Lower lobe of right lung (tissue), 2 donors: ENCODE measurements around the gene LRRC41. TPM values are rescaled to one million over a fixed set of nuclear protein-coding genes. Genes with fewer than 3 reads are reported as not detected.

Experiments
- ATAC-seq, 2 donors: fragments of 200-7000 bp; cut with Tn5 transposase; one replicate each; pipeline ENCODE4 v1.9.1; 2020 to 2022; ENCODE audit warnings: mild to moderate bottlenecking in 2 of 2, moderate library complexity in 2 of 2
- DNase-seq: peaks from one replicate; pipeline ENCODE4 v3.0.0-alpha.2; 2020
- H3K27ac ChIP-seq: fragments of 200-600 bp; one replicate; pipeline ENCODE4 v1.8.0; 2022
- H3K27me3 ChIP-seq: fragments of 200-600 bp; one replicate; pipeline ENCODE4 v1.8.0; 2022; ENCODE audit warnings: low read depth
- H3K36me3 ChIP-seq: fragments of 200-600 bp; one replicate; pipeline ENCODE4 v1.8.0; 2022; ENCODE audit warnings: mild to moderate bottlenecking
- H3K4me1 ChIP-seq: fragments of 200-600 bp; one replicate; pipeline ENCODE4 v1.8.0; 2022
- H3K4me3 ChIP-seq: fragments of 200-600 bp; one replicate; pipeline ENCODE4 v1.8.0; 2022; ENCODE audit warnings: mild to moderate bottlenecking
- H3K9me3 ChIP-seq: fragments of 200-600 bp; one replicate; pipeline ENCODE4 v1.8.0; 2022
- intact Hi-C: fragments of 100-400 bp; cut with DNase I; formaldehyde crosslinking; loops from one replicate; pipeline ENCODE4 v1.11.0; 2022
- total RNA-seq: library from RNA; stranded (reverse); fragmentation: NEBNext Ultra II Directional; extraction: Animal tissue kit (Norgen Biotek cat#: 25700); gene quantifications from one replicate; pipeline ENCODE4 v1.2.1, GENCODE V29; 2021
- TF ChIP-seq, protein P1 (sequence below): fragments of 200-600 bp; IDR thresholded peaks from one replicate; pipeline ENCODE4 v1.8.0; 2022; ENCODE audit warnings: antibody characterized with exemption, mild to moderate bottlenecking
- donor health status: DM: no; HTN: yes; CAD: no; lungs with severe emphysema.

Gene LRRC41
- total RNA-seq, 1 donor from 2014 or later: 47.6 TPM

GRCh38 chr1:46268578-46268977, 34.8 kb downstream of the LRRC41 start:
- no peak for ATAC-seq
- TF ChIP-seq, protein P1, sequence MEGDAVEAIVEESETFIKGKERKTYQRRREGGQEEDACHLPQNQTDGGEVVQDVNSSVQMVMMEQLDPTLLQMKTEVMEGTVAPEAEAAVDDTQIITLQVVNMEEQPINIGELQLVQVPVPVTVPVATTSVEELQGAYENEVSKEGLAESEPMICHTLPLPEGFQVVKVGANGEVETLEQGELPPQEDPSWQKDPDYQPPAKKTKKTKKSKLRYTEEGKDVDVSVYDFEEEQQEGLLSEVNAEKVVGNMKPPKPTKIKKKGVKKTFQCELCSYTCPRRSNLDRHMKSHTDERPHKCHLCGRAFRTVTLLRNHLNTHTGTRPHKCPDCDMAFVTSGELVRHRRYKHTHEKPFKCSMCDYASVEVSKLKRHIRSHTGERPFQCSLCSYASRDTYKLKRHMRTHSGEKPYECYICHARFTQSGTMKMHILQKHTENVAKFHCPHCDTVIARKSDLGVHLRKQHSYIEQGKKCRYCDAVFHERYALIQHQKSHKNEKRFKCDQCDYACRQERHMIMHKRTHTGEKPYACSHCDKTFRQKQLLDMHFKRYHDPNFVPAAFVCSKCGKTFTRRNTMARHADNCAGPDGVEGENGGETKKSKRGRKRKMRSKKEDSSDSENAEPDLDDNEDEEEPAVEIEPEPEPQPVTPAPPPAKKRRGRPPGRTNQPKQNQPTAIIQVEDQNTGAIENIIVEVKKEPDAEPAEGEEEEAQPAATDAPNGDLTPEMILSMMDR: no peak
- no peak overlapping the region for H3K27ac ChIP-seq
- no peaks in the 10 kb centered on the region for H3K27me3 ChIP-seq
- no peak for DNase-seq
- no peaks in the 10 kb centered on the region for H3K9me3 ChIP-seq
- intact Hi-C loops: no loop called here
- H3K4me3 ChIP-seq: no peak overlapping the region
- H3K36me3 ChIP-seq: no peaks in the 10 kb centered on the region
- H3K4me1 ChIP-seq: no peaks in the 10 kb centered on the region

- DNase-seq (no peak), ATAC-seq (no peak)
- intact Hi-C loops: no loop called here
- Histone ChIP-seq H3K27me3 (no peaks in the 10 kb centered on the region), H3K4me1 (no peaks in the 10 kb centered on the region), H3K36me3 (no peaks in the 10 kb centered on the region), H3K27ac (no peak overlapping the region), H3K9me3 (no peaks in the 10 kb centered on the region), H3K4me3 (no peak overlapping the region)
- TF ChIP-seq, protein P1: no peak
Observed at GRCh38 chr1:46263146-46263545, 40.3 kb downstream of the LRRC41 start.

DNA sequence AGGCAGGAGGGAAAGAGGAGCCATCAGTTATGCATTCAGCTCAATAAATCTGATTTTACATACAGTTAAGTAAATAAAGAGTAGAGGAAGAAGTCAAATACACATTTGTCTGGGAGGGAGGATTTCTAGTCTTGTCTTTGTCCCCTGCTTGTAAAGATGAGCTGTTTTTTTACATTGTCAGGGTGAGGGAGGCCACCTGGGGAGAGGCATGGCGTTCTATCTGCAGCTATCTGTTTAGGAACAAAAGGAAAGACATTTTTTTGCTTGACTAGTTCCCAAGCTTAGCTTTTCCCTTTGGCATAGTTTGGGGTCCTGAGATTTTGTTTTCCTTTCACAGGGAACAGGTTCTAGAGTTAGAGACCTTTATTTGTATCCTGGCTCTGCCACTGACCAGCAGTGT, 40.9 kb downstream of the LRRC41 start:
- intact Hi-C loops: no loop called here
- H3K27me3 ChIP-seq: no peaks in the 10 kb centered on the region
- TF ChIP-seq, protein P1: no peak
- H3K36me3 ChIP-seq: no peaks in the 10 kb centered on the region
- H3K4me1 ChIP-seq: no peaks in the 10 kb centered on the region
- H3K9me3 ChIP-seq: no peaks in the 10 kb centered on the region
- no peak overlapping the region for H3K27ac ChIP-seq
- no peak overlapping the region for H3K4me3 ChIP-seq
- ATAC-seq (no peak), DNase-seq (no peak)

GRCh38 chr1:46256523-46256922, 46.9 kb downstream of the LRRC41 start:
- Histone ChIP-seq H3K4me1 (no peaks in the 10 kb centered on the region), H3K4me3 (no peak overlapping the region), H3K9me3 (no peaks in the 10 kb centered on the region), H3K27ac (no peak overlapping the region), H3K27me3 (no peaks in the 10 kb centered on the region), H3K36me3 (no peaks in the 10 kb centered on the region)
- DNase-seq (no peak), ATAC-seq (no peak)
- TF ChIP-seq, protein P1: no peak
- intact Hi-C loops: no loop called here

DNA sequence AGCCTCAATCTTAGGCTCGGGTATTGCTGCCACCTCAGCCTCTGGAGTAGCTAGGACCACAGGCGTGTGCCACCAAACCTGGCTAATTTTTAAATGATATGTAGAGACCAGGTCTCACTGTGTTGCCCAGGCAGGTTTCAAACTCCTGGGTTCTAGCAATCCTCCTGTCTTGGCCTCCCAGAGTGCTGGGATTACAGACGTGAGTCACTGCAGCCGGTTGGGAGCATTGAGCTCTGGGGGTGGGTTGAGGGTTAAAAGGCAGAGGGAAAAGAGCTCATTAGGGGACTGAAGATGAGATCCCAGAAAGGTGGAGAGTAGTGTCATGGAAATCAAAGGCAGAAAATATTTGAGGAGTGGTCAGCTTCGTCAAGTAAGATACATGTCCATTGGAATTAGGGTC, 48.7 kb downstream of the LRRC41 start:
- Histone ChIP-seq H3K4me1 (no peaks in the 10 kb centered on the region), H3K9me3 (no peaks in the 10 kb centered on the region), H3K36me3 (no peaks in the 10 kb centered on the region), H3K27me3 (no peaks in the 10 kb centered on the region), H3K4me3 (no peak overlapping the region), H3K27ac (no peak overlapping the region)
- intact Hi-C loops: no loop called here
- DNase-seq (no peak), ATAC-seq (no peak)
- TF ChIP-seq, protein P1: no peak
